HT-29 (cell line): ENCODE measurements around the gene GALK1. TPM values are rescaled to one million over a fixed set of nuclear protein-coding genes. Genes with fewer than 3 reads are reported as not detected.

Experiments
- DNase-seq: peaks from one replicate; pipeline ENCODE4 v3.0.0-alpha.2; 2015; ENCODE audit warnings: low spot score
- total RNA-seq: library from RNA; depleted of rRNA; stranded (reverse); fragments of >200 nt; shearing (Covaris generic); gene quantifications from 2 replicates; pipeline ENCODE4 v1.2.3, GENCODE V29; 2014

GALK1 gene
- total RNA-seq, 1 experiment from 2014 or later = 41.8 TPM

DNA sequence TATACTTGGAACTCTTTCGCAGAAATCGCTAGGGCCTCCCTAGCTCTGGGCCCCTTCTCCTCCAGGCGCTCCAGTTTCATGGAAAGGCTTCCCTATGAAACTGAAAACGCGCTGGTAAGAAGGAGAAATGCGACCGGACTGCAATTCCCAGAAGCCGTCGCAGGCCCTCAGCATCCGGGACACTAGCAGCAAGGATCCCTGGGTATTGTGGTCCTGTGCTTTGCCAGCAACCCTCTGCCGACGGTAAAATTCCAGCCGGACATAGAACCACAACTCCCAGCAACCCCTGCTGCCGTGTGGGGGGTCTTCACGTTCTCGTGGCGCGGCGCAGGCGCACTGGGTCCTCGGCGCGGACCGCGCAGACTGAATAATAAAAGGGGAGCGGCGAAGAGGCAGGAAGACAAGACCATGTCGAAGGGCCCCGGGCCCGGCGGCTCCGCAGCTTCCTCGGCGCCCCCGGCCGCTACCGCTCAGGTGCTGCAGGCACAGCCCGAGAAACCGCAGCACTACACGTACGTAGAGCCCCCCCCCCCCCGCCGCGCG, 19.6 kb upstream of the GALK1 start, which contains the start of gene UNK:
TSS of gene UNK (plus strand) at position 334 of the 543 bp plus-strand sequence. CDS start at position 409, 75 bp downstream.
- peak; percentile 99 for DNase-seq

DNA sequence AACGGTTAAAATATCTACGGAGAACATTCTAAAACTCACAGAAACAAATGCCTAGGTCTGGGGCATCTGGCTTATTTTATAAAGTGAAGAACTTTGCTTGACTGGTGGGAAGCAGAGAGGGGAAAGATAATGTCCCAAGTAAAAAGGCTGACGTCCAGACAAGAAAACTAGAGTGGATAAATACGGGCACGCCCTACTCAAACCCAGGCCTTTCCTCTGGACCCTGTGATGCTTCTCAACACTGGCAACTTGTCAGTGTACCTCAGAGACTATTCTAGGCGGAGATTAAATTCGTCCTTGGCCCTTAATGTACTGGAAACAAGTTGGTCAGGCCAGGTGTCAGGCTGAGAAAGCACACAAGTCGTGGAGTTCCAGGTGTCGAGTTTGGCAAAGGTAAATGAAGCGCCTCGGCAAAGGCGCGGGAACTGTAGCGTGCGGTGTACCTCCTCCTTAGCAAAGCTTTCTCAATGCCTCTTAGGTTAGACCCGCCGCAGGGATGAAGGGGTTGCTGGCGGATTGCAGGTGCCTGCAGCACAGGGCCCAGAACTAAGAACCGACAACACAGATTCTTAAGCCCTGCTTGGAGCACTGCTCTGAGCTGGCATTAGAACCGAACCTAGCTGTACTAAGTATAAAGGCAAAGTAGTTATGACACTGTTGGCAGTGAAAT, 18.9 kb upstream of the GALK1 start:
- DNase-seq = peak; percentile 22

DNA sequence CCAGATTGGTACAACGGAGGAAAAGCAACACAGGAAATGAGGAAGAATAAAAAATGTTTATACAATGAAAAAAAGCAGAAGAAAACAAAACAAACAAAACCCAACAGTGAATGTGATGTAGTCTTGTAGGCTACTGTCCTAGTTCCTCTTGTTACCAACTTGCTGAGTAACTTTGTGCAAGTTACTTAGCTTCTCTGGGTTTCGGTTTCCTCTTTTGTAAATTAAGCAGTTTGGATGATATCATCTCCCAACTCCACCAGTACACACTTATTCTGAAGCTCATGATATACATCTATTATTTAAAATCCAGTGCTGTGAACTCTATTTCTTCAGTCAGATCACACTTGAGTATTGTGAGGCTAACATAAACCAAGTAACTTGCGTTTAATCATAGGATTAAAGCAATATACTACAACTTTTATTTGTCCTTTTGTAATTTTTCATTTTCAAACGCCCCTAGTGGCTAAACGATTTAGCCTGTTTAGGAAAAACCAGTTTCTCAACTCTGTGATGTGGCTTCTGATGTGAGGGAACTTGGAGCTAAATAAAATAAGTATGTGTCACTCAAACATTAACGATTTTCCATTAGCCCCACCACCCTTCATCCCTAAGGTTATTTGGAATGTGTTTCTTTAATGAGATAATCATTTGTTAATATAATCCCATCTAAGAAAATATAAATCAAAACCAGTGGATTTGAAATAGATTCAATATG, 18.2 kb upstream of the GALK1 start:
- DNase-seq = peak; percentile 93

GRCh38 chr17:75779987-75780889, 15.2 kb upstream of the GALK1 start:
- no peak for DNase-seq

- peak; percentile 99 for DNase-seq
These were observed 14.4 kb upstream of the GALK1 start for GRCh38 chr17:75779250-75779986.

DNA sequence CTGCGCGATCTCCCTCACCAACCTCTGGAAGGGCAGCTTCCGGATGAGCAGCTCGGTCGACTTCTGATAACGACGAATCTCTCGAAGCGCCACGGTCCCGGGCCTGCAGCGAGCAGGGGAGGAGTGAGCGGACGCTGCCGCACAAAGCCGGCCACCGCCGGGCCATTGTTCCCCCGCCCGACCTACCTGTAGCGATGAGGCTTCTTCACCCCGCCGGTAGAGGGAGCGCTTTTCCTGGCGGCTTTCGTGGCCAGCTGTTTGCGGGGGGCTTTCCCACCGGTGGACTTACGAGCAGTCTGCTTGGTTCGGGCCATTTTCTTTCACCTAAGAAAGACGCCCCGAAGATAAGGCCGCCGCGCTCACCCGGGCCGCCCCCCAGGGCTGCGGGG, 13.9 kb upstream of the GALK1 start:
- DNase-seq = peak; percentile 61

DNA sequence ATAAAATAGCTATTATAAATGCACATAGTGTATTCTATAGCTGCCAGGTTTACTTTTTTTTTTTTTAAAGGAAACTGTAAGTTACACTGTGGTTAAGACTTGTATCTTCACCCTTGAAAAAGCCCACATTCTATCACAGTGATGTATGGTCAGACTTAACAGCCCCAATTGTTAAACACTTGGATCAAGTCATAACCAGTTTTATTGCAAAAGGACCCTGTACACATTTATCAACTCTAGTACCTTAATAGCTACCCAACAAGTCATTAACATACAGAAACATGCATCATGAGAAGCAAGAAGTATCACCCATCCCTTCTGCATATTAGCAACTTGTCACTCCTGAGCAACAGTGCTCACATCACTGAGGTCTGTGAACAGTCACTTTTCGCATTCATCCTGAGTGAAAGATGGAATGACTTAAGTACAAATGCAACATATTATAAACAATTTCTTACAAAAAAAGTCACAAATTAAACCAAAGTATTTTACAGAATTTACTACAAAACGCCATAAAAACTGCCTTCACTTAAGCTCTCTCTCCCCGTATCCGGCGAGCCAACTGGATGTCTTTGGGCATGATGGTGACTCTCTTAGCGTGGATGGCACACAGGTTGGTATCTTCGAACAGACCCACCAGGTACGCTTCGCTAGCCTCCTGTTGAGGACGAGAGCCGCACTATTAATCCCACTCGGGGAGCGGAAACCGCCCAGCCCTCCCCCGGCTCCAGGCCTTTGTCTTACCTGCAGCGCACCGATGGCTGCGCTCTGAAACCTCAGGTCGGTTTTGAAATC, 13.3 kb upstream of the GALK1 start:
- DNase-seq = peak; percentile 28

DNA sequence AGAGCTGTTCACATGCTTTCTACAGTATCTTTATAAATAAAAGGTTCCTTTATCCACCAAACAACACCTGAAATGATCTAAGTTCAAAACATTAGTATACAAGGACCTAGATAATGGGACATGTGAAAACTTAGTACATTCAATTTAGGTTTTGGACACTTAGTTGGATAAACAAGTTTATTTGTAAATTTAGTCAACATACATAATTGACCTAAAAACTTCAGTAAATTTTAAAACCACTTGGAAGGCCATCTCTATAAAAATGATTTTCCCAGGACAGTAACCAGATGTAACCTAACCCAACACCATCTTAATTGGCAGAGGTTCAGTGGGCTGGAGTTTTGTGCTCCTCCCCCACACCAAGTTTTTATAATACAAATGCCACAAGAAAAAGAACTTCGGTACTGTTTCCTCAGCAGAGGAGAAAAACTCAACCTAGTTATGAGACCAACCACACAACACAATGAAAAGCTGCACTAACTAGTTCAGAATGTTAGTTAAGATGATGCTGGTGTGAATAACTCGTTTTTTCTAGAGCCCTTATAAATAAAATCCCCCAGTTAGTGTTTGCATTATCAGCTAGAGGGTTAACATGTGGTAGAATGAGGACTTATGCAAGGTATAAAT, 12.4 kb upstream of the GALK1 start:
- peak; percentile 24 for DNase-seq

DNA sequence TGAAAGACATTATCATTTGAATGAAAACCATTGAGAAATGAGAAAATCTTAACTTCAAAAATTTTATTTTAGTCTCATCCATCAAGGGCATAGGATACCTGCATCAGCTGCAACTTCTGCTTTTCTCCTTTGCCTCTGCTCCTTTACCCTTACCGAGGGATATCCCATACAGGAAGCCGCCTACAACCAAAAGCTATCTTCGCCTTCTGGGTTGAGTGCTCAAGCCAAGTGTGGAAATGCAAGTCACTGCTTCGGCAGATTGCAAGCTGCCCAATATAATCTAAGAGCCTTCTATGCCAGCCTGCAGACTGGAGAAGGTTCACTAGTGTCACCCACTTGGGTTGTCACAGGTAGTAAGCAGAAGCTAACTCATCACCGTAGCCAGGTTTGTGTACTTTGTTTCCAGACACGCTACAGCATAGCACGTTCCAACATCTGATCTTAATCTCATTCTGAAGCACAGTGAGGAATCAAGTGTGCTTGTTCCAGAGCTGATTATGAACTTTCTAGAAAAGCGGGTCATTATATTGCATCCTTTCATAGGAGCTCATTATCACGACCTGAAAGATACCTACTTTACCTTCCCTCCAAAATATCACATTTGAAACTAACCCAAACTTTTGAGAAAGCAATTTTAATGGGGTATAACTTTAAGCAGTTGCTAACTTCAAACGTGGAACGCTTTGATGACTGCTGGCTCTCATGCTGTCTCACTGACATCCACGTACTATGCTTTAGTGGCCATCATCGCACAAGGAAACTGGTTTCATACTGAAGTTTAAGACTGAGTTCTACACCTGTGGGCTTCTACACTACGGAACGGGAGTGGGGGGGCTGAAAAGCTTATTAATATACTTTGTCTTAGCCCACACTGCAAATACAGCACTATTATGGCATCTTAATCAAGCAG, 11.6 kb upstream of the GALK1 start:
- peak; percentile 60 for DNase-seq

GRCh38 chr17:75774991-75775668, 10.1 kb upstream of the GALK1 start:
- peak; percentile 68 for DNase-seq

DNA sequence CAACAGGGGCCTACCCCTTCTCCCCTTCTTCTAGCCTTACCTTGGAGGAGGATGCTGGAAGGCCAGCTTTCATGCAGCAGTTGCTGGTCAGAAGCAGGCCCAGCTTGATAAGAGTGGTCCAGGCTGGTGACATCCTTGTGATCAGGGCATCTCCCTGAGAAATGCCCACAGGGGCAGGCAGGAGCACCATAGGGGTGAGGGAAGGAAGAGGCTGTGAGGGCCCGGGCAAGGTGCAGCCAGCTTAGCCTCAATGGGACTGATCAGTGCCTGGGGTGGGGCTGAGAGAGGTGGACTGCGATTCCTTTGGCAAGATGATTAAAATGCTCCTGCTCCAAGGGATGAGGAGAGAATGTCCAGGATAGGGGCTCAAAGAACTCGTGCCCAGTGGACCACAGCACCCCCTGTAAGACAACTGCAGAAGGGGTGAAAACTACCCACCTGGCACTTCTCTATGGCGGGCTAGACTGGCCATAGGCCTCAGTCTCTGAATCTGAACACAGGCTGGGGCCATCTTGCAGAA, 9.5 kb upstream of the GALK1 start:
- DNase-seq = no peak

DNA sequence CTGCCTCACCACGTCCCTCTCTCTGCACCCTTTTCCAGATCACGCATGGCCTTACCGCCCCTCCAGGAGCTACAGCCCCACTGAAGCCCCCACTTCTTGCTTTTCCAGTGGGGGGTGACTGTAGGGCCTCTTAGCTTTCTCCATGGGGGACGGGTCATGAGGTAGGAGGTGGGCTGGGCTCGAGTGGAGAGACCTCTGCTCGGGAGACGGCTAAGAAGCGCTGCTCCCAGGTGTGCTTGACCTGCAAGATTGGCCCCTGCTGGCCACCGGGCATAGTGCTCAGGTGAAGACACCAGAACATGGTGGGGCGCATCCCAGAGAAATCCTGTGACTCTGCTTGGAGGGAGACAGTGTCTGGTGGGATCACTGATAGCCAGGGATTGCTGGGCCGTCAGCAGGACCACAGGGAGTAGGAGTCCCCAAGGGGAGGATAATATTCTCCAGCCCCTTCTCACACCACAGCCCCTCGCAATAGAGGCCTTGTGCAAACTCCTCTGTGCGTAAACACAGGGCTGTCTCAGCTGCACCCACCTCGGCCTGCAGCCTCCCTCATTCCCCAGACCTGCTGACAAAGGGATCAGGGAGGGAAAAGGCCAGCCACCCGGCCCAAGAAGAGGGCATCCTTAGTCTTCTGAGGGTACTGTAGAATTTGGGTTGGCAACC, 8.9 kb upstream of the GALK1 start:
- DNase-seq = peak; percentile 25

DNA sequence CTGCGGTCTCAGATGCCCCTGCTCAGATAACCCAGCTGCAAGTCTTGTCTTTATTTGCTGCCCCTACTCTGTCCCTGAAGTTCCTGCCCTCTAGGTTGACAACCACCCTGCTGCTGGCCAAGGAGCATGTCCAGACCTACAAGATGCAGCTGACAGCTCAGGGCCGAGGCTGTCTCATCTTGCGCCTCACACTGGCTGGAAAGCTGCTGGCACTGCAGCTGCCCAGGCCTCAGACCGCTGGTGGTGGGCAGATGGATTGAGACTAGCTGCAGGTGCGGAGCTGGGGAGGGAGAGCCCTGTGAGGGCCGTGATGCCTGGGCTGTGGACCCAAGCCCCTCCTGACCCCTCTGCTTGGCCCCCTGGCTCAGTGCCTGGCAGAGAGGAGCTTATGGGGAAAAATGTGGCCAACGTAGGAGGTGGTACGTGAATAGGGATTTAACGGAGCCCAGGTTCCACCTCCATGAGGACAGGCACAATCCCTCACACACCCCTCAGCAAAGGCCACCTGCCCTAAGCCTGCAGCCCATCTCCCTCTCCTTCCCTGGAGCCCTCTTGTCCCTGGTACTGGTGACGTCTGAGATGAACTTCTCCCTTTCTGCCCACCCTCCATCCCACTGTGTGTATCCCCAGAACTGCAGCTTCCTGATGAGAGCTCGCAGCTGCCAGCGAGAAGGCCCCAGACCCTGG, 8.3 kb upstream of the GALK1 start:
- DNase-seq = no peak

DNA sequence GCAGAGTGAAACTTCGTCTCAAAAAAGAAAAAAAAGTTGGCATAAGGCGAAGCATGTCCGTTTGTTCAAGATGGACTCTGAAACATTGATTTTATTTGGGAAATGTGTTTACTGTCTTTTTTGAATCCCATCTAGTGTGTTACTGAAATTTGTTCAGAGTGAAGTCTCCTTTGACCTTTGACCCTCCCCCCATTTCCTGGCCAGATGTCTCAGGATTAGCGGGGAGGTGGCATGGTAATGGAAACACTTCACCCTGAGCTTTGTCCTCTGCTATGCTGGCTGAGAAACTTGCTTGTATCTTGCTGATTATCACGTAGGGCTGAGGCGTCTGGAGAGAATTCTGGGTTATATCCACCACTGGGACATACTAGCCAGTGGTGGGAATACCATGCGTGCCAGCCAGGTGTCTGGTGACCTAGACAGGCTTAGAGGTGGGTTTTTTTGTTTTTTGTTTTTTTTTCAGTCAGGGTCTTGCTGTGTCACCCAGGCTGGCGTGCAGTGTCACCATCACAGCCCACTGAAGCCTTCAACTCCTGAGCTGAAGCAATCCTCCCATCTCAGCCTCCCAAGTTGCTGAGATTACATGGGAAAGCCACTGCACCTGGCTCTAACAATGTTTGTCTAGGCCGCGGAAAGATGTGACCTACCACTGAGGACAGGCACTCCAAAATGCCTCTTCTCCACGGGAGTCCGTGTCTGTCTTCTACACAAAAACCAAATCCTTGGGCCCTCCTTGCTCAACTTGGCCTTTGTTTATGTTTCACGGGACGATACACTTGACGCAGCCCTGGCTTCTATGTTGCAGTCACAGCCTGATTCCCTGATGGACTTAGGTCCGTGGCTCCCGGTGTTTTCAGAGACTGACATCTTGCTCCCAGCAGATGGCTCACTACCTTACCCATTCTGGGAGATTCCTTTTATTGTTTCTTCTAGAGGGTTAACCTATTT, 6.6 kb upstream of the GALK1 start:
- peak; percentile 64 for DNase-seq

- DNase-seq = peak; percentile 47
These were observed 4.5 kb upstream of the GALK1 start for GRCh38 chr17:75769536-75769935.

DNA sequence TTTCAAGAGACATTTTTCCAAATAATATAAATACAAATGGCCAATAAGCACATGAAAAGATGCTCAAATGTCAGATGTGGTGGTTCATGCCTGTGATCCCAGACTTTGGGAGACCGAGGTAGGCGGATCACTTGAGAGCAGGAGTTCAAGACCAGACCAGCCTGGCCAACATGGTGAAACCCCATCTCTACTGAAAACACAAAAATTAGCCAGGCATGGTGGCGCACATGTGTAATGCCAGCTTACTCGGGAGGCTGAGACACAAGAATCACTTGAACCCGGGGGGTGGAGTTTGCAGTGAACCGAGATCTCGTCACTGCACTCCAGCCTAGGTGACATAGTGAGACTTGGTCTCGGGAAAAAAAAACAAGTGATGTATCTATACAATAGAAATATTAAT, 2.9 kb upstream of the GALK1 start:
- no peak for DNase-seq
